Astrocyte of the spinal cord (primary cell): Measurements from ENCODE around the gene WFDC10A.

Source experiments
- DNase-seq: peaks from one replicate; pipeline ENCODE4 v3.0.0; 2011; ENCODE audit warnings: low read depth, low spot score
- H3K4me3 ChIP-seq: 2 replicates; pipeline ENCODE4 v1.5.1; 2011; ENCODE audit warnings: low read depth, mild to moderate bottlenecking, low read length, moderate library complexity
- in situ Hi-C: cut with HindIII; loops from 2 replicates; pipeline ENCODE4 v1.10.0; 2017; ENCODE audit warnings: low sequenced_read_pairs
- TF ChIP-seq, protein P1 (sequence below): IDR thresholded peaks from 2 replicates; pipeline ENCODE4 v1.5.1; 2012; ENCODE audit warnings: low read depth, mild to moderate bottlenecking, low read length, inconsistent platforms

WFDC10A gene

DNA sequence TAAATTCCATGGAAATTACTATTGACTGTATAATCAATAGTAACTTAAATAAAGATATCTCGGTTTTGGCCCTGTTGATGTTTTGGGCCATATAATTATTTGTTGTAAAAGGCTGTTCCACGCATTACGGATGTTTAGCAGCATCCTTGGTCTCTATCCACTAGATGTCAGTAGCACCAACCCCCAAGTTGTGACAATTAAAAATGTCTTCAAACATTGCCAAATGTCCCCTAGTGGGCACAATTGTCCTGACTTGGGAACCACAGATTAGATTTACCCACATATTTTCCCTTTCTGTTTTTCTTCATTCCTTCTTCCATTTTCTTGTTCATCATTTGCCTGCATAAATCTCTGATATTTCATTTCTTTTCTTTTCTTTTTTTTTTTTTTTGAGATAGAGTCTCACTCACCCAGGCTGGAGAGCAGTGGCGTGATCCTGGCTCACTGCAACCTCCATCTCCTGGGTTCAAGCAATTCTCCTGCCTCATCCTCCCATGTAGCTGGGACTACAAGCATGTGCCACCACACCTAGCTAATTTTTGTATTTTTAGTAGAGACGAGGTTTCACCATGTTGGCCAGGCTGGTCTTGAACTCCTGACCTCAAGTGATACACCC, 36.9 kb upstream of the WFDC10A start:
- in situ Hi-C loops, result no loop called here
- H3K4me3 ChIP-seq, result no peak overlapping the region
- TF ChIP-seq, protein P1, sequence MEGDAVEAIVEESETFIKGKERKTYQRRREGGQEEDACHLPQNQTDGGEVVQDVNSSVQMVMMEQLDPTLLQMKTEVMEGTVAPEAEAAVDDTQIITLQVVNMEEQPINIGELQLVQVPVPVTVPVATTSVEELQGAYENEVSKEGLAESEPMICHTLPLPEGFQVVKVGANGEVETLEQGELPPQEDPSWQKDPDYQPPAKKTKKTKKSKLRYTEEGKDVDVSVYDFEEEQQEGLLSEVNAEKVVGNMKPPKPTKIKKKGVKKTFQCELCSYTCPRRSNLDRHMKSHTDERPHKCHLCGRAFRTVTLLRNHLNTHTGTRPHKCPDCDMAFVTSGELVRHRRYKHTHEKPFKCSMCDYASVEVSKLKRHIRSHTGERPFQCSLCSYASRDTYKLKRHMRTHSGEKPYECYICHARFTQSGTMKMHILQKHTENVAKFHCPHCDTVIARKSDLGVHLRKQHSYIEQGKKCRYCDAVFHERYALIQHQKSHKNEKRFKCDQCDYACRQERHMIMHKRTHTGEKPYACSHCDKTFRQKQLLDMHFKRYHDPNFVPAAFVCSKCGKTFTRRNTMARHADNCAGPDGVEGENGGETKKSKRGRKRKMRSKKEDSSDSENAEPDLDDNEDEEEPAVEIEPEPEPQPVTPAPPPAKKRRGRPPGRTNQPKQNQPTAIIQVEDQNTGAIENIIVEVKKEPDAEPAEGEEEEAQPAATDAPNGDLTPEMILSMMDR, result peak; percentile 49
- peak; percentile 9 for DNase-seq

DNA sequence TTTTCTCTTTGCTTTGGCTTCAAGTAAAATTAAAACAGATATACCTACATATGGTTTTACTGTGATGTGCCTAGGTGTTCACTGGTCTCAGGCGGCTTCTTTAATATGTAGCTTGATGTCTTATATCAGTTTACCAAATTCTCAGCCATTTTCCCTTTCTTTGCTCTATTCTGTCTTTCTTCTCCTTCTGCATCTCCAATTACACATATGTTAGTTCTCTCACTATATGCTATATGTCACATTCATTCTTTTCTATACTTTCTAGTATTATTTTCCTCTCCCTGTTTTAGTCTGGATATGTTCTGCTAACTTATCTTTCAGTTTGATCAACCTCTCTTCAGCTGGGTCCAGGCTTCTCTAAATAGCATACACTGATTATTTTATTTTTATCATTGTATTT, 36.0 kb upstream of the WFDC10A start:
- TF ChIP-seq, protein P1, result no peak

DNA sequence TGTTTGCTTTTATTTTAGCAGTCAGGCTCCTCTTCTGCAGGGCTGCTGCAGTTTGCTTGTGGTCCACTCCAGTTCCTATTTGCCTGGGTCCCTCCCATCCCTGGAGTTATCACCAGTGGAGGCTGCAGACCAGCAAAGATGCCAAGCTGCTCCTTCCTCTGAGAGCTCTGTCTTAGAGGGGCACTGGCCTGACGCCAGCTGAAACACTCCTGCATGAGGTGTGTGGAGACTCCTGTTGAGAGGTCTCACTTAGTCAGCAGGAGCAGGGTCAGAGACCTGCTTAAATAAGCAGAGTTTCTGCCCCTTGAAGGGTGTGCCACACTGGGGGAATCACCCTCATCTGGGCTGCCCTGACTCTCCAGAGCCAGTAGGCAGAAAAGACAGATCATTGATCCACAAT, 34.3 kb upstream of the WFDC10A start:
- H3K4me3 ChIP-seq, result no peak overlapping the region
- no peak for DNase-seq
- in situ Hi-C loops, result no loop called here
- TF ChIP-seq, protein P1, result no peak

More for the DNA sequence above, 36.0 kb upstream of the WFDC10A start:
- in situ Hi-C loops, result no loop called here
- no peak overlapping the region for H3K4me3 ChIP-seq
- no peak for DNase-seq

DNA sequence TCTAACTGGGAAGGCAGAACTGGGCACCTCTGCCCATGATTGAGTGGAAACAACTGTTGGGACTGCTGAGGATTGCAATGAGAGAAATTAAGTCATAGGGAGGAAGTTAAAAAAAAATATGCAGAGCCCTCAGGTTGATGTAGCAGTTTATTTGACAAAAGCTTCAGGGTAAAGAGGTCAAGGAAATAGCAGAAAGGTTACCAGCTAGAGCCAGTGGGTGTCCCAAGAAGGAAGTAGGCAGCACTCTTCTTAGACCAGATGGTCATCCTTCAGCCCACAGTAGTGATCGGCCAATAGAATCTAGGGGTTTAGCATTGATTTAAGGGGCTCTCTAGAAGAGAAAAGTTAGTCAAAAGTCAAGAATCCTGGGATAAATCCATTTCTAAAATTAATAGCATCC, 21.7 kb upstream of the WFDC10A start:
- no peak for DNase-seq
- TF ChIP-seq, protein P1, result no peak
- no peak overlapping the region for H3K4me3 ChIP-seq
- in situ Hi-C loops, result no loop called here

DNA sequence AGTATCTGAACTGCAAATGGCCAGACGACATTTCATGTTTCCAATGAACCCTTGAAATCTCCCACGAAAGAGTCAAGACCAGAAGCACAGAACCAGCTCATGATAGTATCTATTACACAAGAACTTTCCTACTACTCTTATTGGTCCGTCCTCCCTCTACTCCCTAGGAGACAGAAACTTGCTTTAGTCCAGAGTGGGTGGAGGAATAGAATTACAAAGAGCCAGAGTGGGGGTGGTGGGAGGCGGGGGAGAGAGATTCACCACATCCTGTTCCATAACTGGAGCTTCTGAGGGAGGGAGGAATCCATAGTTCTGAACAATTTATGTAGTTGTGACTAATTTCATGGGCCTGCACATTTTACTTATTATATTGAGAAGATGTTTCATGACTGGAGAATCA, 18.5 kb upstream of the WFDC10A start:
- H3K4me3 ChIP-seq, result no peak overlapping the region
- peak; percentile 54 for DNase-seq
- in situ Hi-C loops, result no loop called here
- TF ChIP-seq, protein P1, result no peak

DNA sequence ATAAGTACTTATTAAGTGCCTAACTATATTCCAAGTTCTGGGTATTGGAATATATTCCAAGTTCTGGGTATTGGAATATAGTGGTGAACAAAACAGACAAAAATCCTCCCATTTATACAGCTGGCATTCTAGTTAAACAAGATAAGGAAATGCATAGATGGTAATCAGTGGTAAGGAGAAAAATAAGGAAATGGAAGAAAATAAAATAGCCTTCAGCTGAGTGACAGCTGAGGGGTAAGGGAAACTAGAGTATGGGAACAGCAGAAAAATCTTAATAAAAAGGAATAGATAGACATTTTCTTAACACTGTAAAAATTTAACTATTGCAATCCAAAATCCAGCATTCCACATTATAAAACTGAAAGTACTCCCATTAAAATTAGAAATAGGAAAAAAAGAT, 17.2 kb upstream of the WFDC10A start:
- DNase-seq, result no peak
- in situ Hi-C loops, result no loop called here
- H3K4me3 ChIP-seq, result no peak overlapping the region
- TF ChIP-seq, protein P1, result no peak

DNA sequence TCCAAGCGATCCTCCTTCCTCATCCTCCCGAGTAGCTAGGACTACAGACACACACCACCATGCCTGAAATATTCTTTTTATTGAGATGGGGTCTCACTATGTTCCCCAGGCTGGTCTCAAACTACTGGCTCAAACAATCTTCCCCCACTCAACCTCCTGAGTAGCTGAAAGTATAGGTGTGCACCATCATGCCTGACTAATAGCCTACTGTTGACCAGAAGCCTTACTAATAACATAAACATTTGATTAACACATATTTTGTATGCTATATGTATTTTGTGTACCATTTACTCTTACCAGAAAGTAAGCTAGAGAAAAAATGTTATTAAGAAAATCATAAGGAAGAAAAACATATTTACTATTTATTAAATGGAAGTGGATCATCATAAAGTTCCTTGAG, 11.9 kb upstream of the WFDC10A start:
- no peak overlapping the region for H3K4me3 ChIP-seq
- TF ChIP-seq, protein P1, result no peak
- no peak for DNase-seq
- in situ Hi-C loops, result no loop called here
